HPDE6-E6E7 (cell line): ENCODE data around the gene NPAS3.

Experiments
- DNase-seq: peaks from one replicate; pipeline ENCODE4 v3.0.0; 2011; ENCODE audit warnings: missing footprints; ENCODE audit errors: extremely low spot score

NPAS3 gene

GRCh38 chr14:33711811-33712216 is 773.1 kb downstream of the NPAS3 start:
- no peak for DNase-seq

- DNase-seq = no peak
Measured at GRCh38 chr14:33714527-33715226, 776.0 kb downstream of the NPAS3 start.

DNA sequence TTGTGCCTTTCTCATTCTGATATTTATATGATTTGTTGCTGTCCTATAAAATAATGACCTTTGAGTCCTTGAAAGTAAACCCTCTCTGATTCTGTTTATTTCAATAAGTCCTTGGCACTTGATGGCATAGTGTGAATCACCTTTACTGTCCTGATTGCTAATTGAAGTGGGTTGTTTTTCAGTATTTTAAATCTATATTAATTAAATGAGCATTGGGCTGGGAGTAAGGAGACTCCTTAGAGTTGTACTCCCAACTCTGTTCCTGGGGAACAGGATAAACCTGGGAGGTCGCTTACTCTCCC is 776.5 kb downstream of the NPAS3 start:
- DNase-seq = no peak

DNA sequence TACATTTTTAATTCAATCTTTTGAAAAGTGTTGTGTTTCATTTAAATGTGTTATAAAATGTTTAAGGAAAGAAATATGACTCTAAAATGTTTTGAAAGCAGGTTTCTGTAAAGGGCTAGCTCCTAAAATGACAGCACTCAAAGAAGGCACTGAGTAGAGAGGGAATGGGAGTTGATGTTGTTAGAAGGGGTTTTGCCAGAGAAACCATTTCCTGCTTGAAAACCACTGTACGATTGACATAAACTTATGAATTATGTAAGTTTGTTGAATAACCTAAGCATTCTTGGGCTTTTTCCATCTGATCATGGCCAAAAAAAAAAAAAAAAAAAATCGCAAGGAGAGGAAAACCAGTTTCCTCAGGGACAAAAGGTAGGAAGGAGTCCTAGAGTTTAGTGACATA is 778.2 kb downstream of the NPAS3 start:
- DNase-seq = no peak

- no peak for DNase-seq
Measured at GRCh38 chr14:33717866-33718265, 779.2 kb downstream of the NPAS3 start.

GRCh38 chr14:33720284-33720787 is 781.7 kb downstream of the NPAS3 start:
- DNase-seq = no peak

GRCh38 chr14:33726685-33727084 is 788.0 kb downstream of the NPAS3 start:
- DNase-seq = no peak

GRCh38 chr14:33727606-33728005 is 788.9 kb downstream of the NPAS3 start:
- no peak for DNase-seq

DNA sequence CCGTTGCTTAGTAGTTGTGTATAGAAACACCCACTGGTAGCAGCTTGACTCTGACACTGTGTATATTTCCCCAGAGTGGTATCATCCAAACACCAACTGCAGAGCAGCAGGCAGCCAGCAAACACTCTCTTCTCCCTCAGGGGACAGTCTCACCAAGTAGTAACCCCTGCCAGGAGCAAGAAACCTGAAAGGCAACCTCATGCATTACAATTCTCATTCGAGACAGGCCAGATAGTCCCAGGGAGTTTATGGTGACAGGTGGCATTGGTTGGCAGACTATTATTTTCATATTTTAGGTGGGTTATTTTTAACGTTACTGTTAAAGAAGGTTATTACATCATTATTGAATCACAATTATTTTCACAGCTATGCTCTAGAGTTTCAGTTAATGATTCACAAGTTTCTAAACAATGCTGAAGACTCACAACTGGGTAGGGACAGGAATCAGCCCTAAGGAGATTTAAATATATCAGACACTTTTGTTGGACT is 789.4 kb downstream of the NPAS3 start:
- DNase-seq = no peak

DNA sequence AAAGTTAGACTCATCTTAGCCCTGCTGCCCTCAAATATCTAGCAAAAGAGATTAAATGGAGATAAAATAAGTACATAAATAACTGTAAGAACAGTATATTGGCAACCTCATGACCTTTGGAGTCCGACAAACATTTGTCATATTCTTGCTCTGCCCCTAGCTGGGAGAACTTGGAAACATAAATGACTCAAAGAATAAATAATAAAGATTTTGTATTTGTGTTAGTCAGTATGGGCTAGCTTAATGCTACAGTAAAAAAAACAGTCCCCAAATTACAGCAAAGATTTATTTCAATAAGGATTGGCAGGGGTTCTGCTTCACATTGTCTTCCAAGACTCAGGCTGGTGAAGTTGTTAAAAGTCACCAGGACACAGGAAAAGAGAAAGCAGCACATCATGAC is 791.5 kb downstream of the NPAS3 start:
- DNase-seq = no peak

DNA sequence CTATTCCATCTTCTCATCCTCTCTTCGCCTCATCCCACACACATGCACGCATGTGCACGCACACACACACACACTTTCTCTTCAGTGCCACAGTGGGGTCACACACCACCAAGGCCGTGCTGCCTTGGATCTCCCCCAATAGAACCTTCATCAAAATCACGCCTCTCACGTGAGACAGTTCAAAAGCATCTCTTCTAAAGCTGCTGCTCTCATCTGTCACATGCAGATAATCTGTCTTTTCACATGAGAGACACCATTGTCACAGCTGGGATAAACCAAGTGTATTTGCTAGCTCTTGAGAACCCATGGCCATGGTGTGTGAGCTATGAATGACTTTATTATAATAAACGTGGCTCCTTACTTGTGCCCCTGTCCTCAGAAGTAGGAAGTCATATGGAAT is 793.5 kb downstream of the NPAS3 start:
- DNase-seq = no peak

DNA sequence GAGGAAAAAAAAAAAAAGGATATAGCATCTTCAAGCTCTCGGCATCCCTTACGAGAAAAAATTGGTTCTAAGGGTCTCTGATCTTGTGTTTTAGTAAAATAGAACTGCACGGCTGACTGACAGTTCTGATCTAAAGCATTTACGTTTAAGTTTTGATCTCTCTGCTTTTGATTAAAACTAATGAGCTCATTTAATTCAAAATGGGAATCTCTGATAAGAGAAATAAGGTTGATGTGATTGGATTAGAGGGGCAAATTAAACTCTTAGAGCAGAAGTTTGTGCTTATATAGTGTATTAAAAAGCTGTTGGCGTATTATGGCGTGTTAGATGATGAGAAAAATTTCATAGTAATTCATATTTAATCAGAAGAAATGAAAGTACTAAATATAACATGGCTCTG is 794.6 kb downstream of the NPAS3 start:
- no peak for DNase-seq

- no peak for DNase-seq
Measured at GRCh38 chr14:33733721-33734120, 795.0 kb downstream of the NPAS3 start.

- DNase-seq = no peak
Measured at GRCh38 chr14:33734387-33734786, 795.7 kb downstream of the NPAS3 start.

DNA sequence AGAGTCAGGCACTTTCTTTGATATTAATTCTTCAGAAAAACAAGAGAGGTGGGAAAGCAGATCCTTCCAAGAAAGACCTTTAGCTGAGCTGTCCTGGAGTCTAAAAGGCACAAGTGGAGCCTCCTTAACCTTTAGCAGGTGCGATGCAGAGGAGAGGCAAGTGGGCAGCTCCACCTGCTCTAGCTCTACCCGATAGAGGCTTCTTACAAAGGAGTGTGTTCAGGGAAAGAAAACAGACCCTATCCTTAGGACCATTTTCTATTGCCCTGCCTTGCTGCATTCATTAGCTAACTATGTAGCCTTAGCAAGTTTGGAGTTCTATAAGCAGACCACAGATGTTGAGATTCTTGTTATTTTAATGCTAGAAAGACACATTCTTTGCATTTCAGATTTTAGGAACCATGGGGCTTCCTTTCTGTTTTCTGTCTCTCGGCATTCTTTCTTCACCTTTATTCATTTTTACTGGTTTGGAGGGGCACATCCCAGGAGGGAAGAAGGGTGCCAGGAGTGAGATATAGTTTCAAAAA is 797.7 kb downstream of the NPAS3 start:
- DNase-seq = no peak

DNA sequence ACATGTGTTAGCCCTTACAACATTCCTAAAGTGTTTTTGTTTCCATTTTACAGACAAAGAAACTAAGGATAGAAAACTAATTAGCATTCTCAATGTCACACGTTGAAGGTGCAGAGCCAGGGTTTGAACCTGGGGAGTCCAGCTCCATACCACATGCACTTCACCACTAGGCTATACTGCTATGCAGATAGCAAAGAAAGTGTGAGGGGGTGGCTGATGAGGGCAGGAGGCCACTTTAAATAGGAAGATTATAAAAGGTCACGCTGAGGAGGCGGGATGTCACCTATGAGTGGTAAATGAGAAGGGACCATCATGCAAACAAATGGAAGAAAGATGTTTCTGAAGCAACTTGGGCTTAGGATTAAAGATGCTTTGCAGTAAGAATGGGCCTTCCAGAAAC is 798.3 kb downstream of the NPAS3 start:
- no peak for DNase-seq

DNA sequence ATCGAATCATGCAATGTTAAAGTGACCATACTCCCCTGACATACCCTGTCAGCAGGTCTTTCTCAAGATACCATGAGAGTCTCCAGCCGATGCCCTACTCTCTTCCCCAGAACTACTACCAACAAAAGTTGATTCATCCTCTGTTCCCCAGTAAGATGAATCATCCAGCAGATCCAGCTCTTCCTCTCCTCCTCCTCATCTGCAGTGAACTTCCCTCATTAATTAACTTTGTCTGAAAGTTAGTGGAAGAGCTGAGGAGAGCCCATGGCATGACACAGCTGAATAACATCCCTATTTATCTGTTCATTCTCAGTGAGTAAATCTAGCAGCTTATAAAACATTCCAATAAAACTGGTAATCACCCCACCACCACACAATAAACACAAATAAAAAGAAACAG is 798.8 kb downstream of the NPAS3 start:
- no peak for DNase-seq

DNA sequence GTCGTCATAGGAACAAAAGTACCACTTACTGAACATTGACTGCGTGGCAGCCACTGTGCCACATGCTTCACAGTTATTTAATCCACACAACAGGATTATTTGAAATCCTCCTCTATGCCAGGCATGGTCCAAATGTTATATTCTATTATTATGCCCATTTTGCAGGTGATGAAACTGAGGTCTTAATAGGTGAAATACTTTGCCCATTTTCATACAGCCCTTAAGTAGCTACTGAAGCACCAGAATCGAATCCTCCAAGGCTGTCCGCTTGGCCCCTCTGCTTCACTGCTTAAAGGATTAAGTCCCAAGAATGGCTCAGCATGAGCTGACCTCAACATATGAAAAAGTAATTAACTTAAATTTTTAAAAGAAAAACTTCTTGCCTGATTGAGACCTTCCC is 799.4 kb downstream of the NPAS3 start:
- no peak for DNase-seq

- no peak for DNase-seq
Measured at GRCh38 chr14:33738491-33738890, 799.8 kb downstream of the NPAS3 start.

DNA sequence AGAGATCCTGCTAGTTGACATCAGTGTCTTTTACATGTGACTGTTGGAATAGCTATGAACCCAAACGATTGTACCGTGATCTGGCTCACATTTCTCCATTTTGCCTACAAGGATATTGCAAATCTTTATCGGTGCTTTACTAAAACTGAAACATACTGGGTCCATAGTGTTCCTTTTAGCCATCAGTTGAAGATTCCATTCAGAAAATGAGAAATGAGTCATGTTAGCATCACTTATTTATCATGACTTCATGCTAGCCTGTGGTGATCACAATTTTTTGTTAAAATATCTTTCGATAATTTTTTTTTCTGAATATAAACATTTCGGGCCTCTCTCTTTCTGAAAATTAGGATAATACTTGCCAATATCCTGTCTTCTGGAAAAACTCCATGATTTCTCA is 801.9 kb downstream of the NPAS3 start:
- no peak for DNase-seq

GRCh38 chr14:33742166-33742565 is 803.5 kb downstream of the NPAS3 start:
- no peak for DNase-seq

DNA sequence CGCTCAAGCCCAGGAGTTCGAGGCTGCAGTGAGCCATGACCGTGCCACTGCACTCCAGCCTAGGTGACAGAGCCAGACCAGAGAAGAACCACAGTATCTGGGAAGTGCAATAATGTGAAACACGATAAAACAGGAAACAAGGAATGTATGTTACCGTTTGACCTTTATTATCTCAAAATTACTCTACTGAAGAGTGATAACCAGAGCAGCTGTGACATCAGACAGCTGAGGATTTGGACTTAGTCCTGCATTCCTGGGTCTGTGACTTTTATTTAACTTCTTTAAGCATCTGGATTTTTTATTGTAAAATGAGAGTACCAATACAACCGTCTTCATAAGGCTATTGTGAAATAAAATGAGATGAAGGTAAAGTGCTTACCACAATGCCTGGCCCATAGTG is 806.5 kb downstream of the NPAS3 start:
- DNase-seq = no peak

DNA sequence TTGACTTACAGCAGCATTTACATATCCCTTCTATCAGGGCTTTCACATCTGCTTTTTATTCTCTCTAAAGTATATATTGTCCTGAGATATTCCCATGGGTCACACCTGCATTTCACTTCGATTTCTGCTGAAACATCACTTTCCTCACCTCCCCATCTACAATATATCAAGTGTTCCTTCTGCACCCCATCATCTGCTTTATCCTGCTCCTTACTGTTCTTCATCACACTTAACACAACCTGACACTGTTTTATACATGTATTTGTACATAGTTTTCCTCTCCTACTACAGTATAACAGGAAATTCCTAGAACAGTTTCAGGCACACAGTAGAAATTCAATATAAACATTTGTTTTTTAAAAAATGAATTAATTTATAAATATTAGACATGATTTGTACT is 809.1 kb downstream of the NPAS3 start:
- DNase-seq = no peak

GRCh38 chr14:33754261-33754660 is 815.6 kb downstream of the NPAS3 start:
- no peak for DNase-seq
